ENCODE results near the gene RBMS2. TPM values are rescaled to one million over a fixed set of nuclear protein-coding genes. Genes with fewer than 3 reads are reported as not detected.

Gene RBMS2
- total and polyA plus RNA-seq, 9 of the 15 experiments (the other 6 are each of a cell fraction or from before 2014, with no cell fraction given), result 0.08 to 10.5 (median 0.31) TPM

GRCh38 chr12:56517854-56518253 lies 3.8 kb upstream of the RBMS2 start:
- H3K4me1 ChIP-seq (replicated peaks in 1 of 2; ENCODE audit: control insufficient read depth in 2 of 2, insufficient read depth in 2 of 2, low read length in 2 of 2), result peaks cover 3 to 7% of the 10 kb centered on the region in 2 experiments; a peak in 1 of 5 replicates
- intact Hi-C loops (cut with micrococcal nuclease) (no loop called here), in situ Hi-C loops (cut with MboI) (no loop called here)
- no peak for DNase-seq (ENCODE audit: extremely low read depth in 1 of 4, low spot score in 3 of 4)
- H2AFZ ChIP-seq (ENCODE audit: low read depth, low read length), result no peak overlapping the region
- WGBS (ENCODE audit: insufficient coverage, low coverage, missing lambda C conversion rate), result 34% methylated on average over 2 of the region's 2 CpGs
- H3K9me3 ChIP-seq (replicated peaks; ENCODE audit: control insufficient read depth, insufficient read depth, low read depth, low read length), result no peaks in the 10 kb centered on the region
- POLR2A ChIA-PET, result no interaction called here
- CTCF ChIA-PET (ENCODE audit: low intra/inter-chr PET ratio), result no interaction called here
- ATAC-seq, result no peak
- no peaks in the 10 kb centered on the region for H3K27me3 ChIP-seq (ENCODE audit: control insufficient read depth in 2 of 2, insufficient read depth in 2 of 2, low read length in 2 of 2)
- H3K4me3 ChIP-seq, result no peak overlapping the region
- no peak overlapping the region for H3K27ac ChIP-seq (ENCODE audit: extremely low read depth, low read depth, low read length)
- FAIRE-seq, result no peak
- H3K9me1 ChIP-seq (ENCODE audit: control insufficient read depth, insufficient read depth, low read length), result no peaks in the 10 kb centered on the region
- no peak overlapping the region for H3K4me2 ChIP-seq (ENCODE audit: insufficient read depth, low read length)
- no peaks in the 10 kb centered on the region for H3K79me2 ChIP-seq (ENCODE audit: control insufficient read depth, insufficient read depth, low read length)
- no TSS peak for BruUV-seq (replicated peaks)
- H3K36me3 ChIP-seq (ENCODE audit: control insufficient read depth, insufficient read depth, low read length), result no peaks in the 10 kb centered on the region
- H3K9ac ChIP-seq (ENCODE audit: insufficient read depth in 1 of 2, low read depth in 2 of 2, low read length in 2 of 2), result no peak overlapping the region
- no peak for TF ChIP-seq ZNF584 (CRISPR knock-in tag; IDR thresholded peaks at IDR 0.05; ENCODE audit: low read depth)
- no peak for TF ChIP-seq STAT6 (CRISPR knock-in tag; IDR thresholded peaks at IDR 0.05)
- no peak for TF ChIP-seq ZNF717 (CRISPR knock-in tag; IDR thresholded peaks at IDR 0.05)
- TF ChIP-seq TCF3 (CRISPR knock-in tag; IDR thresholded peaks at IDR 0.05), result no peak
- TF ChIP-seq U2AF2 (optimal IDR thresholded peaks at IDR 0.05; ENCODE audit: low read depth, low read length), result no peak
- no peak for TF ChIP-seq SREBF2 (CRISPR knock-in tag; IDR thresholded peaks at IDR 0.05)
- no peak for TF ChIP-seq ZNF232 (CRISPR knock-in tag; IDR thresholded peaks at IDR 0.05)
- no peak for TF ChIP-seq JUNB (CRISPR knock-in tag; conservative IDR thresholded peaks at IDR 0.05)
- TF ChIP-seq ZBTB8A (IDR thresholded peaks at IDR 0.05; ENCODE audit: partially characterized antibody), result no peak
- no peak for TF ChIP-seq MBD1 (CRISPR knock-in tag; IDR thresholded peaks at IDR 0.05)
- no peak for TF ChIP-seq PREB (CRISPR knock-in tag; IDR thresholded peaks at IDR 0.05)
- no peak for TF ChIP-seq GATA2 (CRISPR knock-in tag; IDR thresholded peaks at IDR 0.05)
- TF ChIP-seq KAT7 (CRISPR knock-in tag; IDR thresholded peaks at IDR 0.05; ENCODE audit: borderline replicate concordance), result no peak
- no peak for TF ChIP-seq MCM5 (IDR thresholded peaks at IDR 0.05; ENCODE audit: low read depth)
- TF ChIP-seq SMAD4 (CRISPR knock-in tag; conservative IDR thresholded peaks at IDR 0.05), result no peak
- TF ChIP-seq ZNF140 (CRISPR knock-in tag; IDR thresholded peaks at IDR 0.05), result no peak
- no peak for TF ChIP-seq SFPQ (IDR thresholded peaks at IDR 0.05; ENCODE audit: low read depth, low read length)
- no peaks in the 10 kb centered on the region for H4K20me1 ChIP-seq (replicated peaks; ENCODE audit: control insufficient read depth, insufficient read depth, low read length)

Measured in K562 (cell line).